Adipocyte (in vitro differentiated cells): ENCODE results near the gene HOXD11.

Experiments
- DNase-seq: peaks from one replicate; pipeline ENCODE4 v3.0.0-alpha.2; 2015; ENCODE audit warnings: low read depth
- H3K27me3 ChIP-seq: replicated peaks from 2 replicates; pipeline ENCODE4 v1.7.0; 2013; ENCODE audit warnings: mild to moderate bottlenecking, low read length, moderate library complexity; ENCODE audit not compliant: control insufficient read depth, insufficient read depth
- H3K36me3 ChIP-seq: 2 replicates; pipeline ENCODE4 v1.7.0; 2013; ENCODE audit warnings: low read length, mild to moderate bottlenecking, moderate library complexity; ENCODE audit not compliant: control insufficient read depth, insufficient read depth, severe bottlenecking
- H3K4me1 ChIP-seq: 2 replicates; pipeline ENCODE4 v1.7.0; 2013; ENCODE audit warnings: mild to moderate bottlenecking, low read length, moderate library complexity; ENCODE audit not compliant: control insufficient read depth, insufficient read depth
- H3K4me3 ChIP-seq: 2 replicates; pipeline ENCODE4 v1.7.0; 2013; ENCODE audit warnings: mild to moderate bottlenecking, low read length, moderate library complexity
- H3K9ac ChIP-seq: 2 replicates; pipeline ENCODE4 v1.7.0; 2013; ENCODE audit warnings: mild to moderate bottlenecking, low read length, moderate library complexity
- H3K9me3 ChIP-seq: 2 replicates; pipeline ENCODE4 v1.7.0; 2013; ENCODE audit warnings: mild to moderate bottlenecking, low read length, moderate library complexity; ENCODE audit not compliant: control insufficient read depth

Gene HOXD11

GRCh38 chr2:176146101-176146500 is 39.0 kb downstream of the HOXD11 start:
- Histone ChIP-seq H3K27me3 (no peaks in the 10 kb centered on the region), H3K4me3 (no peak overlapping the region), H3K4me1 (peaks cover 8% of the 10 kb centered on the region), H3K9me3 (no peaks in the 10 kb centered on the region), H3K9ac (no peak overlapping the region), H3K36me3 (peaks cover 8% of the 10 kb centered on the region)
- no peak for DNase-seq

GRCh38 chr2:176146645-176147044 is 39.6 kb downstream of the HOXD11 start:
- peaks cover 8% of the 10 kb centered on the region for H3K4me1 ChIP-seq
- no peak overlapping the region for H3K9ac ChIP-seq
- no peak overlapping the region for H3K4me3 ChIP-seq
- H3K36me3 ChIP-seq, result peaks cover 8% of the 10 kb centered on the region
- no peak for DNase-seq
- no peaks in the 10 kb centered on the region for H3K27me3 ChIP-seq
- no peaks in the 10 kb centered on the region for H3K9me3 ChIP-seq

GRCh38 chr2:176147210-176147799 is 40.2 kb downstream of the HOXD11 start:
- Histone ChIP-seq H3K9ac (no peak overlapping the region), H3K36me3 (peaks cover 8% of the 10 kb centered on the region), H3K27me3 (no peaks in the 10 kb centered on the region), H3K9me3 (no peaks in the 10 kb centered on the region), H3K4me1 (peaks cover 8% of the 10 kb centered on the region), H3K4me3 (no peak overlapping the region)
- DNase-seq, result no peak

DNA sequence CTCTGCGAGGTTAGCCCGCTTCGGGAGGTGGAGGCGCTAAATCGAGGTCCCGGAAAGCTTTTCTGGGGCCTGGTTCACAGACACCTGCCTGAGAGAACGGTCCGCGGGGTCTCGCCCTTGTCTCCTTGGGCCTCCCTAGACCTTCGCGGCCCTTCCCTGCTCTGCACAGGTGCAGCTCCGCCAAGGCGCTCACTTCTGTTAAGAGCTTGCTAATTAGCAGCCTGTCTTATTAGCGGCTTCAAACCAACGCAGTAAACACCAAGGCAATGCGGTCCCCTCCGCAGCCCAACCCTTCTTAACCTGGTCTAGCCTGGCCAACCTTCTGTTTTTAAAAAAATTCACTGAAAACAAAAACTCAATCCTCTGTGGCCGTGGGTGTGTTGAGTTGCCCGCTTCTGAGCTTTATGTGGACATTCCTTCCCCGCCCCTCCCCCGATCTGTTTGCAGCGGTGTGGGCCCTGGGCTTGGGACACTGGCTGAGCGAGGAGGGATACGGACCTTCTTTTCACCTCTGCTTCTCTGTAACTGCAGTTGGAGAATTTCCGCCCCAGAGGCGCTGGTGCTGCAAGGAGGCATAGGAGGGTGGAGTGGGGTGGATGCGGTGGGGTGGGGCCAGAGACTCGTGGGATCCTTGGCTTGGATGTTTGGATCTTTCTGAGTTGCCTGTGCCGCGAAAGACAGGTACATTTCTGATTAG is 40.9 kb downstream of the HOXD11 start:
- H3K9me3 ChIP-seq, result no peaks in the 10 kb centered on the region
- H3K27me3 ChIP-seq, result no peaks in the 10 kb centered on the region
- DNase-seq, result no peak
- peaks cover 8% of the 10 kb centered on the region for H3K36me3 ChIP-seq
- H3K4me1 ChIP-seq, result peaks cover 6% of the 10 kb centered on the region
- H3K4me3 ChIP-seq, result no peak overlapping the region
- H3K9ac ChIP-seq, result no peak overlapping the region

- Histone ChIP-seq H3K27me3 (no peaks in the 10 kb centered on the region), H3K36me3 (peaks cover 17% of the 10 kb centered on the region), H3K9ac (no peak overlapping the region), H3K9me3 (no peaks in the 10 kb centered on the region), H3K4me3 (no peak overlapping the region), H3K4me1 (no peaks in the 10 kb centered on the region)
- DNase-seq, result no peak
Observed at GRCh38 chr2:176148751-176149421, 41.8 kb downstream of the HOXD11 start.

DNA sequence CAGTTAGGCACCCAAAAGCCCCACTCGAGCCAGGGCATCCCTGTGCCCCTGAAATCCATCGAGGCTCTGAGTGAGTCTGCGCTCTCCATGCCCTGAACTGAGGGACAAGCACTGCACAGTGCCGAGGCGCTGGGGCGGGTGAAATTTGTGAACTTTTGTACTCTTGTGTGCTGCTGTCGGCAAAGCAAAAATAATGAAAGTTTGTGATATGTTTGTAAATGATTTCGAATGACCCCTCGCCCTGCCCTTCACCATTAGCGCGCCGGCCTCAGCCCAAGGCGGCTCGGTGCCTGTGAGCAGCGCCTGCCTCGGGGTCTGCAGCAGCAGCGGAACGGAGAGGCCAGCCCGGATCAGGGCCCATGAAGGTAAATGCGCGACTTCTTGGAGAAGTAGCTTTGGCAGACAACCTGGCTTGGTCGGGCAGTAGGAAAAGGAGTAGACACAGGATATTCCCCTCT is 42.4 kb downstream of the HOXD11 start:
- no peak for DNase-seq
- Histone ChIP-seq H3K9ac (no peak overlapping the region), H3K9me3 (no peaks in the 10 kb centered on the region), H3K27me3 (no peaks in the 10 kb centered on the region), H3K4me1 (no peaks in the 10 kb centered on the region), H3K4me3 (no peak overlapping the region), H3K36me3 (peaks cover 18% of the 10 kb centered on the region)

- DNase-seq, result no peak
- Histone ChIP-seq H3K9ac (no peak overlapping the region), H3K9me3 (no peaks in the 10 kb centered on the region), H3K4me1 (no peaks in the 10 kb centered on the region), H3K27me3 (no peaks in the 10 kb centered on the region), H3K4me3 (no peak overlapping the region), H3K36me3 (peaks cover 20% of the 10 kb centered on the region)
Observed at GRCh38 chr2:176149939-176150583, 43.0 kb downstream of the HOXD11 start.

GRCh38 chr2:176150584-176151441 is 43.7 kb downstream of the HOXD11 start:
- Histone ChIP-seq H3K4me1 (no peaks in the 10 kb centered on the region), H3K4me3 (no peak overlapping the region), H3K36me3 (peaks cover 24% of the 10 kb centered on the region), H3K9ac (no peak overlapping the region), H3K9me3 (no peaks in the 10 kb centered on the region), H3K27me3 (no peaks in the 10 kb centered on the region)
- DNase-seq, result no peak

GRCh38 chr2:176151442-176152287 is 44.6 kb downstream of the HOXD11 start, which contains the start of gene HOXD4:
HOXD4 (plus strand) TSS chr2:176151550; CDS start chr2:176151634, 84 bp downstream.
- Histone ChIP-seq H3K9ac (no peak within 1 kb of the TSS), H3K36me3 (peaks cover 24% of the 10 kb centered on the region), H3K4me3 (no peak within 1 kb of the TSS), H3K27me3 (no peaks in the 10 kb centered on the region), H3K9me3 (no peaks in the 10 kb centered on the region), H3K4me1 (no peaks in the 10 kb centered on the region)
- no peak for DNase-seq
